H1 (cell line): ENCODE results near the gene E2F3. TPM values are rescaled to one million over a fixed set of nuclear protein-coding genes. Genes with fewer than 3 reads are reported as not detected.

Source experiments
- CTCF ChIA-PET: fragments of 300-600 bp; sonication (Branson Sonifier 250); formaldehyde crosslinking; loops from one replicate; lab custom pipeline; 2021; ENCODE audit not compliant: partially characterized antibody; lab: Charles Lee
- POLR2A ChIA-PET: fragments of 300-600 bp; sonication (Branson Sonifier 250); formaldehyde crosslinking; loops from one replicate; lab custom pipeline; 2021; ENCODE audit warnings: inconsistent platforms; ENCODE audit not compliant: partially characterized antibody; lab: Charles Lee
- DNase-seq, 2 experiments: peaks; one replicate each; pipeline versions ENCODE4 v3.0.0 to v3.0.0-alpha.2; 2010 to 2022; ENCODE audit warnings: low spot score in 2 of 2, low read depth in 1 of 2, mixed read lengths in 1 of 2
- FAIRE-seq: peaks from 2 replicates; lab custom pipeline; 2011; peaks lifted over from hg19 to GRCh38; lab: Jason Lieb, UNC
- H2AFZ ChIP-seq: 2 replicates; pipeline ENCODE4 v1.8.1; 2012; ENCODE audit warnings: low read length, inconsistent platforms
- H2AK5ac ChIP-seq: 2 replicates; pipeline ENCODE4 v1.6.1; 2013; ENCODE audit warnings: low read depth, low read length
- H2BK120ac ChIP-seq: replicated peaks from 2 replicates; pipeline ENCODE3; 2013; ENCODE audit warnings: low read depth, low read length, inconsistent platforms
- H2BK12ac ChIP-seq: 2 replicates; pipeline ENCODE4 v1.6.1; 2013; ENCODE audit warnings: low read depth, low read length
- H2BK15ac ChIP-seq: 2 replicates; pipeline ENCODE4 v1.6.1; 2013; ENCODE audit warnings: low read length
- H2BK20ac ChIP-seq: 2 replicates; pipeline ENCODE4 v1.6.1; 2013; ENCODE audit warnings: low read length
- H2BK5ac ChIP-seq: 2 replicates; pipeline ENCODE4 v1.6.1; 2013; ENCODE audit warnings: low read depth, low read length
- H3K14ac ChIP-seq: 2 replicates; pipeline ENCODE4 v1.6.1; 2013; ENCODE audit warnings: inconsistent platforms; ENCODE audit not compliant: insufficient read length
- H3K18ac ChIP-seq: 2 replicates; pipeline ENCODE4 v1.6.1; 2013; ENCODE audit warnings: low read length; ENCODE audit errors: extremely low read depth
- H3K23ac ChIP-seq: 2 replicates; pipeline ENCODE4 v1.6.1; 2013; ENCODE audit warnings: inconsistent platforms; ENCODE audit not compliant: insufficient read length
- H3K23me2 ChIP-seq: 2 replicates; pipeline ENCODE4 v1.6.1; 2013; ENCODE audit warnings: low read depth, low read length
- H3K27ac ChIP-seq: 2 replicates; pipeline ENCODE4 v1.6.1; 2011; ENCODE audit warnings: low read depth, low read length, inconsistent platforms
- H3K27me3 ChIP-seq, 4 experiments: replicated peaks in 1 of 4; 1 replicate in 1 of 4; 2 replicates in 3 of 4; pipeline versions ENCODE4 v1.6.1 to v1.8.1; 2011 to 2013; ENCODE audit warnings: low read length in 3 of 4, mild to moderate bottlenecking in 3 of 4, inconsistent platforms in 2 of 4, mixed read lengths in 2 of 4, moderate library complexity in 1 of 4; ENCODE audit not compliant: control insufficient read depth in 3 of 4, insufficient read depth in 3 of 4; ENCODE audit errors: extremely low read depth in 1 of 4
- H3K36me3 ChIP-seq, 4 experiments: 2 replicates each; pipeline versions ENCODE4 v1.6.1 to v1.8.1; 2011 to 2013; ENCODE audit warnings: mild to moderate bottlenecking in 4 of 4, low read length in 3 of 4, moderate library complexity in 2 of 4, control low read depth in 1 of 4, inconsistent platforms in 1 of 4; ENCODE audit not compliant: insufficient read depth in 4 of 4, control insufficient read depth in 2 of 4
- H3K4ac ChIP-seq: replicated peaks from 2 replicates; pipeline ENCODE3; 2013; ENCODE audit warnings: low read length, low read depth, mixed read lengths, inconsistent platforms; ENCODE audit not compliant: insufficient read length
- H3K4me1 ChIP-seq, 4 experiments: replicated peaks in 1 of 4; 1 replicate in 1 of 4; 2 replicates in 3 of 4; pipeline versions ENCODE4 v1.6.1 to v1.8.1; 2011 to 2013; ENCODE audit warnings: low read length in 3 of 4, inconsistent platforms in 2 of 4, mixed read lengths in 1 of 4; ENCODE audit not compliant: insufficient read depth in 4 of 4, control insufficient read depth in 3 of 4
- H3K4me2 ChIP-seq, 2 experiments: 2 replicates each; pipeline versions ENCODE4 v1.6.1 to v1.8.1; 2011 to 2013; ENCODE audit warnings: low read depth in 2 of 2, low read length in 2 of 2, control low read depth in 1 of 2, inconsistent platforms in 1 of 2, mild to moderate bottlenecking in 1 of 2; ENCODE audit not compliant: insufficient read depth in 1 of 2
- H3K4me3 ChIP-seq, 4 experiments: fragments of 200-600, 300-600 bp in 1 of 4; sonication (generic), shearing (Covaris generic), sonication (Bioruptor Twin) in 1 of 4; 2 replicates each; pipeline versions ENCODE4 v1.5.1 to v1.8.1; 2011 to 2016; ENCODE audit warnings: low read length in 4 of 4, low read depth in 3 of 4, control low read depth in 2 of 4, inconsistent platforms in 2 of 4, mild to moderate bottlenecking in 2 of 4, mixed read lengths in 1 of 4, moderate library complexity in 1 of 4; ENCODE audit not compliant: insufficient read depth in 2 of 4; ENCODE audit errors: extremely low read depth in 1 of 4
- H3K56ac ChIP-seq: replicated peaks from 2 replicates; pipeline ENCODE3; 2013; ENCODE audit warnings: low read depth, mild to moderate bottlenecking, mixed read lengths, low read length, inconsistent platforms; ENCODE audit not compliant: insufficient read length
- H3K79me1 ChIP-seq: 2 replicates; pipeline ENCODE4 v1.6.1; 2013; ENCODE audit warnings: low read depth, low read length, control low read depth
- H3K79me2 ChIP-seq, 2 experiments: 2 replicates each; pipeline versions ENCODE4 v1.6.1 to v1.8.1; 2012 to 2013; ENCODE audit warnings: low read length in 2 of 2, mild to moderate bottlenecking in 2 of 2, inconsistent platforms in 1 of 2; ENCODE audit not compliant: insufficient read depth in 2 of 2, control insufficient read depth in 1 of 2
- H3K9ac ChIP-seq, 4 experiments: replicated peaks in 1 of 4; 1 replicate in 1 of 4; 2 replicates in 3 of 4; pipeline versions ENCODE4 v1.6.1 to v1.8.1; 2011 to 2013; ENCODE audit warnings: low read depth in 3 of 4, low read length in 3 of 4, control low read depth in 2 of 4, mild to moderate bottlenecking in 2 of 4, moderate library complexity in 2 of 4, inconsistent platforms in 1 of 4; ENCODE audit errors: extremely low read depth in 1 of 4
- H3K9me3 ChIP-seq, 2 experiments: 2 replicates each; pipeline versions ENCODE4 v1.6.1 to v1.8.1; 2012 to 2013; ENCODE audit warnings: mild to moderate bottlenecking in 2 of 2, moderate library complexity in 2 of 2, control low read depth in 1 of 2, inconsistent platforms in 1 of 2, low read depth in 1 of 2, low read length in 1 of 2, mixed read lengths in 1 of 2; ENCODE audit not compliant: insufficient read depth in 2 of 2
- H4K20me1 ChIP-seq, 2 experiments: replicated peaks in 1 of 2; 2 replicates each; pipeline versions ENCODE3 to v1.8.1; 2011 to 2013; ENCODE audit warnings: inconsistent platforms in 2 of 2, low read length in 2 of 2, mild to moderate bottlenecking in 1 of 2; ENCODE audit not compliant: insufficient read depth in 2 of 2, control insufficient read depth in 1 of 2
- H4K5ac ChIP-seq: 2 replicates; pipeline ENCODE4 v1.6.1; 2013; ENCODE audit warnings: low read length, low read depth, mixed read lengths, inconsistent platforms; ENCODE audit not compliant: insufficient read length
- H4K8ac ChIP-seq: 2 replicates; pipeline ENCODE4 v1.8.0; 2013; ENCODE audit warnings: mild to moderate bottlenecking, moderate library complexity, low read length, inconsistent platforms; ENCODE audit not compliant: insufficient read depth; ENCODE audit errors: extremely low read depth
- H4K91ac ChIP-seq: replicated peaks from 2 replicates; pipeline ENCODE3; 2013; ENCODE audit warnings: low read length, mixed read lengths, inconsistent platforms; ENCODE audit not compliant: insufficient read length
- ASH2L ChIP-seq: fragments of 200-600, 300-600 bp; sonication (generic); IDR thresholded peaks from one replicate; pipeline ENCODE4 v1.7.1; 2017; ENCODE audit warnings: low read length
- CHD2 ChIP-seq: IDR thresholded peaks from 2 replicates; pipeline ENCODE4 v1.6.1; 2012; ENCODE audit warnings: low read length, improper control_type of control experiment
- CTCF ChIP-seq, 3 experiments: IDR thresholded peaks; 1 replicate in 2 of 3; 2 replicates in 1 of 3; pipeline versions ENCODE4 v1.5.1 to v1.6.1; 2011; ENCODE audit warnings: low read length in 3 of 3, mild to moderate bottlenecking in 3 of 3, inconsistent platforms in 2 of 3, low read depth in 1 of 3, moderate library complexity in 1 of 3; ENCODE audit not compliant: insufficient read depth in 1 of 3; ENCODE audit errors: control extremely low read depth in 1 of 3
- KDM5A ChIP-seq: fragments of 200-600 bp; IDR thresholded peaks from 2 replicates; pipeline ENCODE4 v1.7.1; 2012; ENCODE audit warnings: mild to moderate bottlenecking, low read length, inconsistent platforms, mixed read lengths
- MAFK ChIP-seq: IDR thresholded peaks from 2 replicates; pipeline ENCODE4 v1.6.1; 2012; ENCODE audit warnings: low read depth, mild to moderate bottlenecking, improper control_type of control experiment, low read length
- RBBP5 ChIP-seq: IDR thresholded peaks from 2 replicates; pipeline ENCODE4 v1.7.1; 2012; ENCODE audit warnings: low read depth, mild to moderate bottlenecking, inconsistent platforms, low read length, moderate library complexity, borderline replicate concordance
- SP1 ChIP-seq: IDR thresholded peaks from 2 replicates; pipeline ENCODE4 v1.6.1; 2011; ENCODE audit warnings: low read depth, low read length
- WGBS, 2 experiments: shearing (Covaris generic) in 1 of 2; methylation state at CpG; one replicate each; pipeline versions ENCODE4 v1.1.6 to v1.1.7; 2013 to 2015; ENCODE audit warnings: low lambda C conversion rate in 2 of 2, mixed read lengths in 2 of 2, inconsistent platforms in 1 of 2, low coverage in 1 of 2, missing lambda C conversion rate in 1 of 2; ENCODE audit not compliant: insufficient replicate concordance in 2 of 2, insufficient coverage in 1 of 2, insufficient read length in 1 of 2; ENCODE audit errors: extremely low coverage in 1 of 2, missing lambda C conversion rate in 1 of 2; 5-methylcytosine and 5-hydroxymethylcytosine counted together
- polyA plus RNA-seq, 7 experiments: library from polyadenylated mRNA; depleted of rRNA in 3 of 7; stranded (reverse) in 5 of 7; unstranded in 2 of 7; fragments of >200 nt in 5 of 7; fragments of 200-250 nt in 2 of 7; gene quantifications; 1 replicate in 5 of 7; 2 replicates in 1 of 7; 4 replicates in 1 of 7; pipeline versions ENCODE4 v1.2.1 to v1.2.3, GENCODE V29; 2011 to 2013; ENCODE audit warnings: missing spikeins in 2 of 7, mixed read lengths in 2 of 7
- total RNA-seq: library from RNA; stranded (reverse); fragmentation: NEBNext Ultra II Directional; extraction: Animal tissue kit (Norgen Biotek cat#: 25700); gene quantifications from 2 replicates; pipeline ENCODE4 v1.2.1, GENCODE V29; 2021

E2F3 gene
- total and polyA plus RNA-seq, 2 of the 8 experiments (the other 6 are each of a cell fraction or from before 2014, with no cell fraction given) = 14.9 to 42.2 TPM

GRCh38 chr6:20438462-20439070 is 36.9 kb downstream of the E2F3 start:
- H3K4me2 ChIP-seq = no peak overlapping the region
- TF ChIP-seq SP1 = no peak
- no peak for TF ChIP-seq KDM5A
- TF ChIP-seq CHD2 = no peak
- no peak for TF ChIP-seq ASH2L
- no peak for TF ChIP-seq RBBP5
- TF ChIP-seq CTCF (IDR thresholded peaks at IDR 0.05; ENCODE audit: control extremely low read depth in 1 of 3, insufficient read depth in 1 of 3, low read depth in 1 of 3, low read length in 3 of 3) = no peak
- TF ChIP-seq MAFK = no peak
- no peaks in the 10 kb centered on the region for H3K9me3 ChIP-seq

More at GRCh38 chr6:20438462-20439070, 36.9 kb downstream of the E2F3 start:
- FAIRE-seq (no peak), DNase-seq (no peak)
- no peak overlapping the region for H2BK120ac ChIP-seq
- no peak overlapping the region for H3K18ac ChIP-seq
- no peak overlapping the region for H3K4me3 ChIP-seq
- H2AK5ac ChIP-seq = no peak overlapping the region
- no peak overlapping the region for H3K27ac ChIP-seq
- H4K5ac ChIP-seq = no peak overlapping the region
- ChIA-PET POLR2A (interaction anchor here (0.6 kb wide), 1 partner anchor 35 kb away, joined by 4 read pairs; no protein-coding TSS in a partner anchor), CTCF (interaction anchor here (1.1 to 1.3 kb wide), 2 partner anchors 29 to 119 kb away, joined by 3 read pairs; no protein-coding TSS in a partner anchor)
- peaks cover 9% of the 10 kb centered on the region for H3K79me1 ChIP-seq
- no peak overlapping the region for H2BK20ac ChIP-seq
- H3K14ac ChIP-seq = no peak overlapping the region
- H4K20me1 ChIP-seq = peaks cover 2 to 9% of the 10 kb centered on the region in 2 experiments
- H2BK5ac ChIP-seq = no peak overlapping the region
- H3K27me3 ChIP-seq = no peaks in the 10 kb centered on the region
- 0 out of 7 replicates have a peak overlapping the region, but pooled peaks of 1 of the 4 experiments have one; percentile 3 for H3K9ac ChIP-seq
- H2BK12ac ChIP-seq = no peak overlapping the region
- 78% methylated on average over 4 of the region's 4 CpGs; no CpG with 5 or more reads in 1 of the 2 experiments for WGBS, 2 experiments
- H4K91ac ChIP-seq = no peak overlapping the region
- no peaks in the 10 kb centered on the region for H3K23me2 ChIP-seq
- H3K23ac ChIP-seq = no peak overlapping the region
- H3K36me3 ChIP-seq = no peaks in the 10 kb centered on the region; a peak in 3 of 8 replicates
- no peak overlapping the region for H3K56ac ChIP-seq
- no peak overlapping the region for H3K4ac ChIP-seq
- H3K4me1 ChIP-seq = peaks cover 0 to 4% (median 2%) of the 10 kb centered on the region in 4 experiments; a peak in 2 of 7 replicates
- H4K8ac ChIP-seq = no peak overlapping the region
- H2BK15ac ChIP-seq = no peak overlapping the region
- H2AFZ ChIP-seq = no peak overlapping the region
- H3K79me2 ChIP-seq = peaks cover 0 to 92% of the 10 kb centered on the region in 2 experiments
